Stimulated activated CD8-positive, alpha-beta memory T cell treated with anti-CD3 and anti-CD28 coated beads, Interleukin-4, amount 100 ng/mL, for 4 hours (primary cell): ENCODE measurements around the gene CDK5R1.
A peak's percentile ranks its signal among the peaks of the same experiment; 100 is the strongest.
"Not testable (repeated sequence)": the region's sequence is repeated elsewhere in the genome, so short reads cannot be mapped to it uniquely, and the experiment has no call there.

Experiments
- DNase-seq, 2 donors: peaks; one replicate each; pipeline ENCODE4 v3.0.0-alpha.2; 2020; ENCODE audit warnings: low read depth in 2 of 2, low spot score in 1 of 2

Gene CDK5R1

DNA sequence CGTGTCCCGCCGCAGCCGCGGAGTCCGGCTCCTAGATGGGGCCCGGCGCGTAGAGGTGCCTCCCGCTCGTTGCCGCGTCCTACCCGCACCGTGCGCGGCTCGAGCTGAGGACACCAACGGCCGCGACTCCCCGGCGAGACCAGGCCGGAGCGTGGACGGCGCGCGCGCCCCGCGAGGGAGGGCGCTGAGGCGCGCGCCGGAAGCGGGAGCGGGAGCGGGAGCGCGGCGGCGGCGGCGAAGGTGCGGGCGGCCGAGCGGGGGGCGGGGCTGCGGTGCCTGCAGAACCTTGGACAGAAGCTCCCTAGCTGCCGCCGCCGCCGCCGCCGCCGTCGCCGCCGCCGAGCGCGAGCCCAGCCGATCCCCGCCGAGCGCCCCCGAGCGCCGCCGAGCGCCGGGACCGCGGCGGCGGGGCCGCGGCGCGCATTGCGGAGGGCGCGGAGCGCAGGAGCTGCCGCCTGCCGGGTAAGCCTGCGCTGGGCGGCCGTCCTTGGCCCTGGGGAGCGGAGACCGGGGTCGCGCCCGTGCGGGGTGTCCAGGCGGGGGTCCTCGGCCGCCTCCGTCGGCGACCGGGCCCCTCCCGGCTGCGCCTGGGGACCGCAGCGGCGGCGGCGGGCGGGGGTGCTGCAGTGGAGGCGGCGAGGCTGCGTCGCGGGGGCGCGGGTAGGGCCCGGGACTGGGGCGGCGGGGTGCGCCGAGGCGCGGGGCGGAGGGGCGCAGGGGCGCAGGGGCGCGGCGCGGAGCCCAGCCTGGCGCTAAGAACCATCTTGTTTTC, at the start of gene CDK5R1:
CDK5R1 (plus strand) TSS at position 293 of the 772 bp plus-strand sequence. CDS start 628 bp downstream, outside the sequence.
- peak in 1 of 2 donors; percentile 31 for DNase-seq

DNA sequence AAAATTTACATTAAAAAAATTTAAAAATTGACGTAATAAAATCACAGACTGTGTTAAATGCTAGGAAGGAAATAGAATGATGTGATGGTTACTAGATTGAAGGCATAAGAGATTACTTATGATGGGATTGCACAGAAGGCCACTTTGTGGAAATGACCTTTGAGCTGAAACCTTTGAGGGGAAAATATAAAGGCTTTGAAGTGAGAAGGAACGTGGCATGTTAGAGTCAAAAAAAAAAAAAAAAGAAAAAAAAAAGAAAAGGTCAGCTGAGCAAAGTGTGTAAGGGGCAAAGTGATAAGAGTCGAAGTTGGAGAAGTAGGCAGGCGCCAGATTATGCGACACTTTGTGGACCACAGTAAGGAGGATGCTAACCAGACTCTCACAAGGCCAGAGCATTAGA, 46.1 kb upstream of the CDK5R1 start:
- DNase-seq: no peak

DNA sequence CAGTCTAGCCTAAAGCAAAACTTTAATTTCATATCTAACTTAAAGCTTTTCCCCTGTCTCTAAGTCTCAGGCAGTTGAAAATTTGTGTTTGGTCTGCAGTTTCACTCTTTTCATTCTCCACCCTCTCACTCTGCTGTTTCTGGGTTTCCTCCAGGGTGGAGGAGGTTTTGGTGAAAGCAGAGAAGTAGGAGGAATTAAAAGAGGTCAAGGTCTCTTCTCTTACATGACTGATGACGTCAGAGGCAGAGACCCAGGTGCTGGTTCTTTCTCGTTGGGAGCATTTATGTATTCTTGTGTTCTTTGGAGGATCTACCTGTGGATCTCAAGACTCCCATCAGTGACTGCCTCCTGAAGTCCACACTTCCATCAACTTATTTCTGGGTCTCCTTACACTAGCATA, 44.9 kb upstream of the CDK5R1 start:
- DNase-seq: no peak

DNA sequence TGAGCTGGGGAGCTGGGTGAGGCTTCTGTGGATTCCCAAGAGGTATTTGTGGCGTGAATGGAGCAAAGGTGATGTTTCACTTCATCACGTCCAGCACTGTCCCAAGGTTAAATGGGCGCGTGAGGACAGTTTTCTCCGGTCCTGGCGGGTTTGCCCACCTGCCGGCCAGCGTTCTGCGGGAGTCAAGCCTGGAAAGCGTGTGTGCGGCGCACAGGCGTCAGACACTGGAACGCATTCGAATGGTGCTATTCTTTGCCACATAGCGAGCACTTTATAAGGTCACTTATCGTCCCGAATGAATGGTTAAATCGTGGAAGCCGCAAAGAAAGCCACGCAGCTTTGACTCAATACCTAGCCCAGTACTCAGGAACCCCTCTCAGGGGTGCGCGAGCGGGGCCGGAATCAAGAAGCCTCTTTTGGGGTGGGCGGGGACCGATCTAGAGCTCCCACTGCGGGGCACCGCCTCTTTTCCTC, 42.9 kb upstream of the CDK5R1 start:
- no peak for DNase-seq

DNA sequence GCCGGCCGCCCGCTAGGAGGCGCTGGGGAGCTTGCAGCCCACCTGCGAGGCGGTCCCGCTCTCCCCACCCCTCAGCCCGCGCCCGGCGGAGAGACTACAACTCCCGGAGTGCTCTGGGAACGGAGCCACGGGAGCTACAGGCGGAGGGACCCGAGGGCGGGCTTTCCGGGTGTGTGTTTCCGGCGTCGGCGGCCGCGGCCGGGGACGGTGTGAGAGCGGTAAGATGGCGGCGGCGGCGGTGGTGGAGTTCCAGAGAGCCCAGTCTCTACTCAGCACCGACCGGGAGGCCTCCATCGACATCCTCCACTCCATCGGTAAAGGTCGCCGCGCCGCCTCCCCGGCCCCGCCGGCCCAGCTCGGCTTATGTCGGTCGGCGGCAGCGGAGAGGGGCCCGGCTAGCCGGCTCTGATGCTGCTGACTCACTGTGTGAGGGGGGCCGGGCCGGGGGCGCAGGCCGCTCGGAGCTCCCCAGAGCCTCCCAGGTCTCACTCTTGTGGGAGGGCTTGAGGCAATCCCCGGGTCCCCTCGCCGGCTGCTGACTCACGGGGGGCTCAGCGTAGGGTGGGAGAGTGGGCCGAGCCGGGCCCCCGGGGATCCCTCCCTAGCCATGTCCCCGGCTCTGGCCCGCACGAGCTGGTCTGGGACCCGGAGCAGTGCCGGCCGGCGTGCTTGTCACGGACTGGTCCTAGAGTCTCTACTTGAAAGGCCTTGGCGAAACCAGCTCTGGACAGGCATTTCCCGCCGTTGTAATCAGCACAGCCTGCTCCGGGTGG, 42.3 kb upstream of the CDK5R1 start, which contains the start of gene PSMD11:
PSMD11 (plus strand) TSS at position 210 of the 773 bp plus-strand sequence; CDS start at position 224, 14 bp downstream.
- peak; percentile 97 for DNase-seq

DNA sequence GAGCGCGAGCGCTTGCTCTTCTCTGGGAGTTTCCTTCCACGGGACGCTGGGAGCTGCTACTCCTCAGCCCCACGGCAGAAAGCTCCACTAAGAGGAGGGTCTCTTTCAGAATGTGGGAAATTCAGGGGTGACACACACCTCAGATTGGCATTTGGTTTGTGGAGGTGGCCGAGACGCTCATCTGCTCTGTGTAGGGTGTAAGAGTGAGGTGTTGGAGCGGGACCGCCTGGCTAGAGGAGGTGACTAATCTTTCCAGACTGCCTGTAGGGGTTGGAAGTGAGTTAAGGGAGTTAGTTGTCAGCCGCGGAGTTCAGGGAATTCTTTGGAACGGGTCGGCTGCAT, 41.7 kb upstream of the CDK5R1 start:
- DNase-seq: peak in 1 of 2 donors; percentile 19

DNA sequence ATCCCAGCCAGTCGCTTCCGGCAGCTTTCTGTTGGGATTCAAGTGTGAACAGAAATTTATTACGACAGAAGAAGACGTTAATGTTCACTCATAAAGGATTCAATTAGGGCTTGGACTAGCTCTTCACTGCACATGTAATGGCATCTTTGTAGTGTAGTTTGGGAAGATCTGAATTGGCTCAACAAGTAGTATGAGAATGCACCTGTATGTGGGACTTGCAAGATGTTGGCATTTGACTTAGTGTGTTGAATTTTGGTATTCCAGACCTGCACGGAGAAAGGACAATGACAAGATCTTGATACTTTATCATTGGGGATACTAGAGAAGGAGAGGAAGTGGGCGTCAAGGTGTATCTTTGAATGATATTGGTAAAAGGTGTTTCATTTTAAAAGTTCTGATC, 41.3 kb upstream of the CDK5R1 start:
- DNase-seq: no peak

DNA sequence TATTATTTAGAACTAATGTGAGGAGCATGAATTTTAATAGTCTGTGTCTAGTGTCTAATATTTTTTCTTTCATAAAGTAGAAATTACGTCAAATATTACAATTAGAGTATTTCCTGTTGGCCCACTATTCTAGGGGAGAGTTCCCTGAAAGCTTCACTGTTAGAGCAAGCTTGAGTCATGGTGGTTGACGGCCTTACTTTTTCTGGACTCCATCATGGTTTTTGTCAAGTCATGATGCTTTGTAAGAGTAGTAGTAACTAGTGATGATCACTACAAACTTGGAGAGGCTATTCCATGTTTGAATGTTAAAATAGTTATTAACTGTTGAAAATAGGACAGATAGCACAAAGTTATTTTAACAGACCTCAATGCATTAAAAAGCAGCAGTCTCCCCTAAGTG, 40.8 kb upstream of the CDK5R1 start:
- no peak for DNase-seq

DNA sequence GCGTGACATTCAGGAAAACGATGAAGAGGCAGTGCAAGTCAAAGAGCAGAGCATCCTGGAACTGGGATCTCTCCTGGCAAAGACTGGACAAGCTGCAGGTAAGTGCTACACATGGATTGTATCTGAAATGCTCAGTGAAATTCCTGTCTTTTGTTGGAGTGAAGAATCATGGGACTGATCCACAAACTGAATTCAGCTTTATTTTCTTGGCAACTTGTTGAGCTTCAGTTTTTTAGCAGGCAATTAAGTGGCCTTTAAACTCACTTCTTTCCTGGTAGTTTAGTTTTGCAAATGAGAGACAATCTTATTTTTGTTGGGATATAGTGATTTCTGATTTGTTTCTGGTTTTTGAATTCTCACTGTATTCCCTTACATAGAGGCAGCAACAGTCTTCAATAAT, 39.8 kb upstream of the CDK5R1 start:
- DNase-seq: no peak

DNA sequence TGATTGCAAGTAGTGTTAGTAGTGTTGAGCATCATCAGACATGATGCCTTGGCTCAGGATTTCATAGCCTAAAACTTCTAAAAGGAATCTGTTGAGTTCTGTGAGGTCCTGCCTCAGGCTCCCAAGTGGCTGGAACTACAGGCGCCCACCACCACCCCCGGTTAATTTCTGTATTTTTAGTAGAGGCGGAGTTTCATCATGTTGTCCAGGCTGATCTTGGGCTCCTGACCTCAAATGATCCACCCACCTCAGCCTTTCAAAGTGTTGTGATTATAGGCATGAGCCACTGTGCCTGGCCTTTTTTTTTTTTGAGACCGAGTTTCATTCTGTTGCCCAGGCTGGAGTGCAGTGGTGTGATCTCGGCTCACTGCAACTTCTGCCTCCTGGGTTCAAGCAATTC, 36.8 kb upstream of the CDK5R1 start:
- DNase-seq: no peak

DNA sequence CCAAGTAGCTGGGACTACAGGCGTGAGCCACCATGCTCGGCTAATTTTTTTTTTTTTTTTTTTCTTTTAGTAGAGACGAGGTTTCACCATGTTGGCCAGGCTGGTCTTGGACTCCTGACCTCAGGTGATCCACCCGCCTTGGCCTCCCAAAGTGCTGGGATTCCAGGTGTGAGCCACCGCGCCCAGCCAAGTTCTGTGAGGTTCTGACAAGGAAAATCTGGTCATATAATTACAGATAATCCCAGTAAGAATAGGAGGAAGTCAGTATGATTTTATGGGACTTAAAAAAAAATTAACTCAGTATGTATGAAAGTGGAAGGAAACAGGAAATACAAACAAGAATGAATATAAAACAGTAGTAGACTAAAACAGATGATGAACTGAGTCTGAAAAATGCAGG, 36.4 kb upstream of the CDK5R1 start:
- not testable (repeated sequence) for DNase-seq

DNA sequence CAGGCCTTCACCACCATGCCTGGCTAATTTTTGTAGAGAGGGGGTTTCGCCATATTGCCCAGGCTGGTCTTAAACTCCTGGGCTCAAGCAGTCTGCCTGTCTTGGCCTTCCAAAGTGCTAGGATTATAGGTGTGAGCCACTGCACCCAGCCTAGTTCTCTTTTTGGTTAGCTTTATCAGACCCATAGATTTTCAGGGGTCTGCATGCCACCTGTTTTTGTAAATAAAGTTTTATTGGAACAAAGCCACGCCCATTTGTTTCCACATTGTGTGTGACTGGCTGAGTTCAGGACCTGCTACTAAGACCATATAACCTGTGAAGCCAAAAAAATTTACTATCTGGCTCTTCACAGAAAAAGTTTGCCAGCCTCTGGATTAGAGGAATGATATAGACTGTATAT, 34.9 kb upstream of the CDK5R1 start:
- DNase-seq: no peak

DNA sequence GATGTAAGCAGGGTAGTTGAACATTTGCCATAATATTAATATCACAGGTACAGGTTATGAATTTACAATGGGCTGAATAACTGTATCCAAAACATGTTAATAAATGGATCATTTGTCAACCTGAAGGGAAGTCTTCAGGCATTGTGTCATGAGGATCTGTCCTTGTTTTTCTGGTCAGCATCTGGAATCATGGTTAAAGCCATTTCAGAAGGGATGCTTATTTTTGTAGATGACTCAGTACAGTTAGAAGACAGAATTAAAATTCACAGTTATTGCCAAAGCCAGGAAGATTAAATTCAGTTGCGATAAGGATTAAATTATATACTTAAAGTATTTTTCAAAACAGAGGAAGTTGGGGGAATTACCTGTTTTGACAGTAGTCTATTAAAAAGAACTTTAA, 34.5 kb upstream of the CDK5R1 start:
- DNase-seq: no peak

DNA sequence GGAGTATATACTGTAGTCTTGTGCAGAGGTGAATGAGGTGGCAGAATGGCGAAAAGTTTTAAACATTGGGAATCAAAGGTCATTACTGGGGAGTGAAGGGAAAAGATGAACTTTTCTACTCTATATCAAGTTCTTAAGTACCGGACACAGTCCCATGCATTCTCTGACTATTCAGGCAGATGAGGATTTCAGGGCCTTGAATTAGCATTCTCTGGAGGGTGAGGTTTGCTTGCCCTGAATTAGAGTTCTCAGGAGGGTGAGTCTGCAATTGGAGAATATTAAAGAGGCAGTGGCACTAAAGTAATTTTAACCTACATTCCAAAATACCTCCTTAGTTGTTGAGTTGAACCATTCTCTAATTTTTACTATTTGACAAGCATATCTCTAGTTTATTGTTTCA, 33.4 kb upstream of the CDK5R1 start:
- no peak for DNase-seq

DNA sequence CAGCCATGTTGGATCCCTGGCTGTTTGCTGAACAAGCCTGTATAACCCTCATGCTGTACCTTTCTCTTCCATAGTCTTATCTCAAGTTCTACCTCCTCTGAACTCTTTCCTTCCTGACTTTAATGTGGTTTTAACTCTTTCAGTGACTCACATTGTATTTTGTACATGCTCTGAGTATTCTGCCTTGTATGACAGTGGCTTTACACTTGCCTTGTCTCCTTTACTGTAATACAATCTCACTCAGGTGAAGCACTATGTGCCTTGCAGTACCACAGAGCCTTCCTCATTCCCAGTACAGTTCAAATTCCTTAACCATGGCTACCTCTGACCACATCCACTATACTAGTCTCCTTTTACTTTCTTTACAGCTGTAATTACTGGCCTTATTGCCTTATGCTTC, 28.4 kb upstream of the CDK5R1 start:
- no peak for DNase-seq

DNA sequence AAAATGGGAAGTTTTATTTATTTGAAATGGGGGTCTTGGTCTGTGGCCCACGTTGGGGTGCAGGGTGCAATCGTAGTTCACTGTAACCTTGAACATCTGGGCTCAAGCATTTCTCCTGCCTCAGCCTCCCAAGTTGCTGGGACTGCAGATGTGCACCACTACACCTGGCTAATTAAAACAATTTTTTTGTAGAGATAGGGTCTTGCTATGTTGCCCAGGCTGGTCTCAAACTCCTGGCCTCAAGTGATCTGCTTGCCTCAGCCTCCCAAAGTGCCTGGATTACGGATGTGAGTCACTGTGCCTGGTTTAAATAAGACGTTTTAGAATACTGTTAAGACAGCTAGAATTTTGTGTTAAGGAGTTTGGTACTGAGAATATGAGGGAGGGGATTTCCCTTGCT, 26.7 kb upstream of the CDK5R1 start:
- DNase-seq: no peak

DNA sequence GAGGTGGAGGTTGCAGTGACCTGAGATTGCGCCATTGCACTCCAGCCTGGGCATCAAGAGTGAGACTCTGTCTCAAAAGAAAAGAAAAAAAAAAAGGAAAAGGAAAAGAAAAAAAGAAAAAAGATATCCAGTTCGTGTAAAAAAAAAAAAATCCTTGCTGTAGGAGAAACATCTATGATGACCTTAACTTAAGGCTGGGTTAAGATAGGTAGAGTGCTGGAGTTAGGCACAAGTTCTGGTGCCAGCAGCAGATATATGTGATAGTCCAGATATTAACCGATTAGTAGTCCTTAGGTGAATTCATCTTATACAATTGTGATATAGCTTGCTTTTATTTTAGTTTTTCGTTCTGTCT, 25.3 kb upstream of the CDK5R1 start:
- DNase-seq: no peak

DNA sequence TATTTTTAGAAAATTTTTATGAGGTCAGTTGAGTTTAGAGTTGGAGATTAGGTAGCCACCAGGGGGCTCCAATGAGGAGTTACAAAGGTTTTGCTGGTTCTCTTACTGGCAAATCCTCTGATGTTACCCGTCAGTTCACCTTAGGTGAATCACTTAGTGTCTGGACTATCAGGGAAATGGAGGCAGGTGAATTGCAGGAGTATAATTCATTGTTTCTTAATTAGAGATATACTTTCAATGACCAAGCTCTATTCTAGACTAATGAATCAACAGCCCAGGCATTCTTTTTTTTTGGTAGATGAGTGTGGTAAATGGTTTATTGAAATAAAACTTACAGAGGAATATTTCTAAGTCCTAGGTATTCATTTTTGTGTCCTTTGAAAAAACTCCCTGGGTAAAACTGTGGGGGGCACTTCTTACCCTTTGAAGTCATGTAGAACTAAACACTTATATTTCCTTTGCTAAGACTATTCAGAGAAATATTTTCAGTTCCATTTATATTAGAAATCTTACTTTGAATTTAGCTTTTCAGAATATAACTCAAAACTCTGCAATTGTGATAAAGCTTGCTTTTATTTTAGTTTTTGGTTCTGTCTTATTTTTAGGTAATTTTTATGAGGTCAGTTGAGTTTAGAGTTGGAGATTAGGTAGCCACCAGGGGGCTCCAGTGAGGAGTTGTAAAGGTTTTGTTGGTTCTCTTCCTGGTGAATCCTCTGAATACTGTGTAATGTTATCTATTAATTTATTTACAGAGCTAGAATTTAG, 24.8 kb upstream of the CDK5R1 start:
- DNase-seq: peak in 1 of 2 donors; percentile 24

DNA sequence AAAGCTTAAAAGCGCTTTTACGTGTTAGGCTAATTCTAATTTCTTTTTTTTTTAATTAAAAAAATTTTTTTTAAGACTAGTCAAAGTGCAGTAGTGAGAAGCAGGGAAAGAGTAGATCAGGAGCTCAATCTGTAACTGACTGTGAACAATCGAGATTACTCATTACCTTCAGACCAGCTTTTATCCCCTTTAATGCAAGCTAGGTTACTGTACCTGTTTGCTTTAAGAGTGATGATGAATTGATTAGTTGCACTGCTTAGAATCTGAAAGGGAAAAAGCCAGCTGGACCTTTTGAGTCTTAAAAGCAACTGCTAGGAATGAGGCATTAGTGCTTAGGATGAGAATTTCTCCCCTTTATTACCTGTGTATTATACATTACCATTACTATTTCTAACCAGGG, 23.5 kb upstream of the CDK5R1 start:
- no peak for DNase-seq

DNA sequence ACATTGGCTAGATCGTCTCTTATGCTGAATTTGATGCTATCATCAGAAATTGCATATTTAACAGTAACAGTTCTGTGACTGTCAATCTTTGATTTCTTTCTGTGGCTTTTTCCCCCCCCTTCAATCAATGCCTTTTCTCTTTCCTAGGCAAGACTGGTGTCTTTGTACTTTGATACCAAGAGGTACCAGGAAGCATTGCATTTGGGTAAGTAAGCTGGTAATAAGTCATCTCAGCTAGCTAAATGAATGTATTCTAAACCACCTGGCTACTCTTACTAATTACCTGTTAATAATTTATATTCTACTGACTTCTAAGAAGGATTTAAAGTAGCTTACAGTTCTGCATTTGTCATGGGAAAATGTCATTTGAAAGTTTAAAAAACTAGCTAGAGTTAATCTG, 22.4 kb upstream of the CDK5R1 start:
- no peak for DNase-seq

DNA sequence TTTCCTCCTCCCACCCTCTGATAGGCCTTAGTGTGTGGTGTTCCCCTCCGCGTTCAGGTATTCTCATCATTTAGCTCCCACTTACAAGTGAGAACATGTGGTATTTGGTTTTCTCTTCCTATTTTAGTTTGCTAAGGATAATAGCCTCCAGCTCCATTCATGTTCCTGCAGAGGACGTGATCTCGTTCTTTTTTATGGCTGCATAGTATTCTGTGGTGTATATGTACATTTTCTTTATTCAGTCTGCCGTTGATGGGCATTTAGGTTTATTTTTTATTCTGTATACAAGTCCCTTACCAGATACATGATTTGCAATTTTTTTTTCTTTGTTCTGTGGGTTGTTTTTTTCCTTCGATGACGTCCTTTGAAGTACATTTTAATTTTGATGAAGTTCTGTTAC, 18.8 kb upstream of the CDK5R1 start:
- no peak for DNase-seq
